H1 (cell line): ENCODE measurements around the gene TCFL5. TPM values are rescaled to one million over a fixed set of nuclear protein-coding genes. Genes with fewer than 3 reads are reported as not detected.
A peak's percentile ranks its signal among the peaks of the same experiment; 100 is the strongest.

Experiments used
- CTCF ChIA-PET: fragments of 300-600 bp; sonication (Branson Sonifier 250); formaldehyde crosslinking; loops from one replicate; lab custom pipeline; 2021; ENCODE audit not compliant: partially characterized antibody; lab: Charles Lee
- POLR2A ChIA-PET: fragments of 300-600 bp; sonication (Branson Sonifier 250); formaldehyde crosslinking; loops from one replicate; lab custom pipeline; 2021; ENCODE audit warnings: inconsistent platforms; ENCODE audit not compliant: partially characterized antibody; lab: Charles Lee
- DNase-seq, 2 experiments: peaks; one replicate each; pipeline versions ENCODE4 v3.0.0 to v3.0.0-alpha.2; 2010 to 2022; ENCODE audit warnings: low spot score in 2 of 2, low read depth in 1 of 2, mixed read lengths in 1 of 2
- FAIRE-seq: peaks from 2 replicates; lab custom pipeline; 2011; peaks lifted over from hg19 to GRCh38; lab: Jason Lieb, UNC
- H2AFZ ChIP-seq: 2 replicates; pipeline ENCODE4 v1.8.1; 2012; ENCODE audit warnings: low read length, inconsistent platforms
- H2AK5ac ChIP-seq: 2 replicates; pipeline ENCODE4 v1.6.1; 2013; ENCODE audit warnings: low read depth, low read length
- H2BK120ac ChIP-seq: replicated peaks from 2 replicates; pipeline ENCODE3; 2013; ENCODE audit warnings: low read depth, low read length, inconsistent platforms
- H2BK12ac ChIP-seq: 2 replicates; pipeline ENCODE4 v1.6.1; 2013; ENCODE audit warnings: low read depth, low read length
- H2BK15ac ChIP-seq: 2 replicates; pipeline ENCODE4 v1.6.1; 2013; ENCODE audit warnings: low read length
- H2BK20ac ChIP-seq: 2 replicates; pipeline ENCODE4 v1.6.1; 2013; ENCODE audit warnings: low read length
- H2BK5ac ChIP-seq: 2 replicates; pipeline ENCODE4 v1.6.1; 2013; ENCODE audit warnings: low read depth, low read length
- H3K14ac ChIP-seq: 2 replicates; pipeline ENCODE4 v1.6.1; 2013; ENCODE audit warnings: inconsistent platforms; ENCODE audit not compliant: insufficient read length
- H3K18ac ChIP-seq: 2 replicates; pipeline ENCODE4 v1.6.1; 2013; ENCODE audit warnings: low read length; ENCODE audit errors: extremely low read depth
- H3K23ac ChIP-seq: 2 replicates; pipeline ENCODE4 v1.6.1; 2013; ENCODE audit warnings: inconsistent platforms; ENCODE audit not compliant: insufficient read length
- H3K23me2 ChIP-seq: 2 replicates; pipeline ENCODE4 v1.6.1; 2013; ENCODE audit warnings: low read depth, low read length
- H3K27ac ChIP-seq: 2 replicates; pipeline ENCODE4 v1.6.1; 2011; ENCODE audit warnings: low read depth, low read length, inconsistent platforms
- H3K27me3 ChIP-seq, 4 experiments: replicated peaks in 1 of 4; 1 replicate in 1 of 4; 2 replicates in 3 of 4; pipeline versions ENCODE4 v1.6.1 to v1.8.1; 2011 to 2013; ENCODE audit warnings: low read length in 3 of 4, mild to moderate bottlenecking in 3 of 4, inconsistent platforms in 2 of 4, mixed read lengths in 2 of 4, moderate library complexity in 1 of 4; ENCODE audit not compliant: control insufficient read depth in 3 of 4, insufficient read depth in 3 of 4; ENCODE audit errors: extremely low read depth in 1 of 4
- H3K36me3 ChIP-seq, 4 experiments: 2 replicates each; pipeline versions ENCODE4 v1.6.1 to v1.8.1; 2011 to 2013; ENCODE audit warnings: mild to moderate bottlenecking in 4 of 4, low read length in 3 of 4, moderate library complexity in 2 of 4, control low read depth in 1 of 4, inconsistent platforms in 1 of 4; ENCODE audit not compliant: insufficient read depth in 4 of 4, control insufficient read depth in 2 of 4
- H3K4ac ChIP-seq: replicated peaks from 2 replicates; pipeline ENCODE3; 2013; ENCODE audit warnings: low read length, low read depth, mixed read lengths, inconsistent platforms; ENCODE audit not compliant: insufficient read length
- H3K4me1 ChIP-seq, 4 experiments: replicated peaks in 1 of 4; 1 replicate in 1 of 4; 2 replicates in 3 of 4; pipeline versions ENCODE4 v1.6.1 to v1.8.1; 2011 to 2013; ENCODE audit warnings: low read length in 3 of 4, inconsistent platforms in 2 of 4, mixed read lengths in 1 of 4; ENCODE audit not compliant: insufficient read depth in 4 of 4, control insufficient read depth in 3 of 4
- H3K4me2 ChIP-seq, 2 experiments: 2 replicates each; pipeline versions ENCODE4 v1.6.1 to v1.8.1; 2011 to 2013; ENCODE audit warnings: low read depth in 2 of 2, low read length in 2 of 2, control low read depth in 1 of 2, inconsistent platforms in 1 of 2, mild to moderate bottlenecking in 1 of 2; ENCODE audit not compliant: insufficient read depth in 1 of 2
- H3K4me3 ChIP-seq, 4 experiments: fragments of 200-600, 300-600 bp in 1 of 4; sonication (generic), shearing (Covaris generic), sonication (Bioruptor Twin) in 1 of 4; 2 replicates each; pipeline versions ENCODE4 v1.5.1 to v1.8.1; 2011 to 2016; ENCODE audit warnings: low read length in 4 of 4, low read depth in 3 of 4, control low read depth in 2 of 4, inconsistent platforms in 2 of 4, mild to moderate bottlenecking in 2 of 4, mixed read lengths in 1 of 4, moderate library complexity in 1 of 4; ENCODE audit not compliant: insufficient read depth in 2 of 4; ENCODE audit errors: extremely low read depth in 1 of 4
- H3K56ac ChIP-seq: replicated peaks from 2 replicates; pipeline ENCODE3; 2013; ENCODE audit warnings: low read depth, mild to moderate bottlenecking, mixed read lengths, low read length, inconsistent platforms; ENCODE audit not compliant: insufficient read length
- H3K79me1 ChIP-seq: 2 replicates; pipeline ENCODE4 v1.6.1; 2013; ENCODE audit warnings: low read depth, low read length, control low read depth
- H3K79me2 ChIP-seq, 2 experiments: 2 replicates each; pipeline versions ENCODE4 v1.6.1 to v1.8.1; 2012 to 2013; ENCODE audit warnings: low read length in 2 of 2, mild to moderate bottlenecking in 2 of 2, inconsistent platforms in 1 of 2; ENCODE audit not compliant: insufficient read depth in 2 of 2, control insufficient read depth in 1 of 2
- H3K9ac ChIP-seq, 4 experiments: replicated peaks in 1 of 4; 1 replicate in 1 of 4; 2 replicates in 3 of 4; pipeline versions ENCODE4 v1.6.1 to v1.8.1; 2011 to 2013; ENCODE audit warnings: low read depth in 3 of 4, low read length in 3 of 4, control low read depth in 2 of 4, mild to moderate bottlenecking in 2 of 4, moderate library complexity in 2 of 4, inconsistent platforms in 1 of 4; ENCODE audit errors: extremely low read depth in 1 of 4
- H3K9me3 ChIP-seq, 2 experiments: 2 replicates each; pipeline versions ENCODE4 v1.6.1 to v1.8.1; 2012 to 2013; ENCODE audit warnings: mild to moderate bottlenecking in 2 of 2, moderate library complexity in 2 of 2, control low read depth in 1 of 2, inconsistent platforms in 1 of 2, low read depth in 1 of 2, low read length in 1 of 2, mixed read lengths in 1 of 2; ENCODE audit not compliant: insufficient read depth in 2 of 2
- H4K20me1 ChIP-seq, 2 experiments: replicated peaks in 1 of 2; 2 replicates each; pipeline versions ENCODE3 to v1.8.1; 2011 to 2013; ENCODE audit warnings: inconsistent platforms in 2 of 2, low read length in 2 of 2, mild to moderate bottlenecking in 1 of 2; ENCODE audit not compliant: insufficient read depth in 2 of 2, control insufficient read depth in 1 of 2
- H4K5ac ChIP-seq: 2 replicates; pipeline ENCODE4 v1.6.1; 2013; ENCODE audit warnings: low read length, low read depth, mixed read lengths, inconsistent platforms; ENCODE audit not compliant: insufficient read length
- H4K8ac ChIP-seq: 2 replicates; pipeline ENCODE4 v1.8.0; 2013; ENCODE audit warnings: mild to moderate bottlenecking, moderate library complexity, low read length, inconsistent platforms; ENCODE audit not compliant: insufficient read depth; ENCODE audit errors: extremely low read depth
- H4K91ac ChIP-seq: replicated peaks from 2 replicates; pipeline ENCODE3; 2013; ENCODE audit warnings: low read length, mixed read lengths, inconsistent platforms; ENCODE audit not compliant: insufficient read length
- BRCA1 ChIP-seq: IDR thresholded peaks from 2 replicates; pipeline ENCODE4 v1.6.1; 2012; ENCODE audit warnings: low read depth, low read length, improper control_type of control experiment
- CEBPB ChIP-seq: IDR thresholded peaks from 2 replicates; pipeline ENCODE4 v1.6.1; 2012; ENCODE audit warnings: low read depth, low read length
- JUN ChIP-seq: IDR thresholded peaks from 2 replicates; pipeline ENCODE4 v1.6.1; 2011; ENCODE audit warnings: low read depth, mild to moderate bottlenecking, improper control_type of control experiment, low read length
- KDM4A ChIP-seq: IDR thresholded peaks from one replicate; pipeline ENCODE4 v1.7.1; 2012; ENCODE audit warnings: low read depth, mild to moderate bottlenecking, moderate library complexity, low read length, inconsistent platforms; ENCODE audit not compliant: severe bottlenecking
- KDM5A ChIP-seq: fragments of 200-600 bp; IDR thresholded peaks from 2 replicates; pipeline ENCODE4 v1.7.1; 2012; ENCODE audit warnings: mild to moderate bottlenecking, low read length, inconsistent platforms, mixed read lengths
- RAD21 ChIP-seq, 2 experiments: IDR thresholded peaks in 1 of 2; conservative IDR thresholded peaks in 1 of 2; 2 replicates each; pipeline ENCODE4 v1.6.1; 2011; ENCODE audit warnings: low read depth in 2 of 2, low read length in 2 of 2, improper control_type of control experiment in 1 of 2, inconsistent platforms in 1 of 2, mild to moderate bottlenecking in 1 of 2, moderate library complexity in 1 of 2
- SP4 ChIP-seq: IDR thresholded peaks from 2 replicates; pipeline ENCODE4 v1.6.1; 2012; ENCODE audit warnings: low read length, inconsistent platforms
- YY1 ChIP-seq: IDR thresholded peaks from 2 replicates; pipeline ENCODE4 v1.6.1; 2011; ENCODE audit warnings: low read depth, mild to moderate bottlenecking, low read length
- ZNF274 ChIP-seq: IDR thresholded peaks from 2 replicates; pipeline ENCODE4 v1.7.0; 2012; ENCODE audit warnings: low read length, borderline replicate concordance; ENCODE audit errors: extremely low read depth
- WGBS, 2 experiments: shearing (Covaris generic) in 1 of 2; methylation state at CpG; one replicate each; pipeline versions ENCODE4 v1.1.6 to v1.1.7; 2013 to 2015; ENCODE audit warnings: low lambda C conversion rate in 2 of 2, mixed read lengths in 2 of 2, inconsistent platforms in 1 of 2, low coverage in 1 of 2, missing lambda C conversion rate in 1 of 2; ENCODE audit not compliant: insufficient replicate concordance in 2 of 2, insufficient coverage in 1 of 2, insufficient read length in 1 of 2; ENCODE audit errors: extremely low coverage in 1 of 2, missing lambda C conversion rate in 1 of 2; 5-methylcytosine and 5-hydroxymethylcytosine counted together
- polyA plus RNA-seq, 7 experiments: library from polyadenylated mRNA; depleted of rRNA in 3 of 7; stranded (reverse) in 5 of 7; unstranded in 2 of 7; fragments of >200 nt in 5 of 7; fragments of 200-250 nt in 2 of 7; gene quantifications; 1 replicate in 5 of 7; 2 replicates in 1 of 7; 4 replicates in 1 of 7; pipeline versions ENCODE4 v1.2.1 to v1.2.3, GENCODE V29; 2011 to 2013; ENCODE audit warnings: missing spikeins in 2 of 7, mixed read lengths in 2 of 7
- total RNA-seq: library from RNA; stranded (reverse); fragmentation: NEBNext Ultra II Directional; extraction: Animal tissue kit (Norgen Biotek cat#: 25700); gene quantifications from 2 replicates; pipeline ENCODE4 v1.2.1, GENCODE V29; 2021
- TF ChIP-seq, protein P1 (sequence below): IDR thresholded peaks from 2 replicates; pipeline ENCODE4 v1.6.1; 2012; ENCODE audit warnings: inconsistent platforms
- TF ChIP-seq, protein P2 (sequence below): IDR thresholded peaks from 2 replicates; pipeline ENCODE4 v1.6.1; 2011; ENCODE audit warnings: low read length, improper control_type of control experiment

TCFL5 gene
- total and polyA plus RNA-seq, 2 of the 8 experiments (the other 6 are each of a cell fraction or from before 2014, with no cell fraction given): 6.2 to 15.0 TPM

- Histone ChIP-seq H3K4me1 (peaks cover 9 to 18% (median 15%) of the 10 kb centered on the region in 4 experiments), H3K56ac (no peak overlapping the region), H3K36me3 (peaks cover 23 to 45% (median 31%) of the 10 kb centered on the region in 4 experiments), H4K20me1 (peaks cover 0 to 12% of the 10 kb centered on the region in 2 experiments), H2BK20ac (no peak overlapping the region), H4K8ac (no peak overlapping the region), H2BK15ac (no peak overlapping the region), H3K23me2 (no peaks in the 10 kb centered on the region), H3K4me3 (0 out of 8 replicates have a peak overlapping the region, but pooled peaks of 1 of the 4 experiments have one; percentile 17), H3K9ac (no peak overlapping the region), H4K5ac (no peak overlapping the region), H3K79me1 (peaks cover 4% of the 10 kb centered on the region; the same call in 1 of the 2 replicates), H2AK5ac (no peak overlapping the region), H3K23ac (no peak overlapping the region), H3K14ac (no peak overlapping the region), H3K9me3 (no peaks in the 10 kb centered on the region), H2BK120ac (no peak overlapping the region), H3K4ac (no peak overlapping the region), H2AFZ (no peak overlapping the region), H4K91ac (no peak overlapping the region), H3K79me2 (no peaks in the 10 kb centered on the region; a peak in 1 of 4 replicates), H3K27me3 (no peaks in the 10 kb centered on the region), H2BK12ac (no peak overlapping the region), H3K27ac (peak overlapping the region; percentile 55), H3K18ac (peak overlapping the region; percentile 28; the same call in 1 of the 2 replicates), H3K4me2 (peak overlapping the region; percentile 5 to 52; a peak in 3 of 4 replicates), H2BK5ac (no peak overlapping the region)
- POLR2A ChIA-PET: interaction anchor here (1.2 to 9.9 kb wide), 13 partner anchors 12 to 69 kb away, joined by 3 to 88 read pairs (median 11); partner anchors contain the start of genes DIDO1, GID8 and TCFL5
- FAIRE-seq (peak; percentile 55), DNase-seq (peak; percentile 51 to 88)
- CTCF ChIA-PET: interaction anchor here (0.6 to 5.8 kb wide), 34 partner anchors 8 to 151 kb away, joined by 3 to 56 read pairs (median 4); partner anchors contain the start of genes GID8 and TCFL5
- WGBS, 2 experiments: 35% methylated on average over 11 of the region's 11 CpGs; no CpG with 5 or more reads in 1 of the 2 experiments
- TF ChIP-seq KDM4A (no peak), BRCA1 (no peak), SP4 (no peak; the same call in 1 of the 2 replicates), RAD21 (IDR thresholded peaks at IDR 0.05 in 1 of 2, conservative IDR thresholded peaks at IDR 0.05 in 1 of 2; ENCODE audit: low read depth in 2 of 2, low read length in 2 of 2) (peak; percentile 67 to 78), CEBPB (no peak), JUN (no peak), YY1 (no peak), ZNF274 (no peak), KDM5A (no peak)
- TF ChIP-seq, protein P1, sequence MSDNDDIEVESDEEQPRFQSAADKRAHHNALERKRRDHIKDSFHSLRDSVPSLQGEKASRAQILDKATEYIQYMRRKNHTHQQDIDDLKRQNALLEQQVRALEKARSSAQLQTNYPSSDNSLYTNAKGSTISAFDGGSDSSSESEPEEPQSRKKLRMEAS: peak; percentile 66
- TF ChIP-seq, protein P2, sequence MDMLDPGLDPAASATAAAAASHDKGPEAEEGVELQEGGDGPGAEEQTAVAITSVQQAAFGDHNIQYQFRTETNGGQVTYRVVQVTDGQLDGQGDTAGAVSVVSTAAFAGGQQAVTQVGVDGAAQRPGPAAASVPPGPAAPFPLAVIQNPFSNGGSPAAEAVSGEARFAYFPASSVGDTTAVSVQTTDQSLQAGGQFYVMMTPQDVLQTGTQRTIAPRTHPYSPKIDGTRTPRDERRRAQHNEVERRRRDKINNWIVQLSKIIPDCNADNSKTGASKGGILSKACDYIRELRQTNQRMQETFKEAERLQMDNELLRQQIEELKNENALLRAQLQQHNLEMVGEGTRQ: no peak
These were observed 38.5 kb upstream of the TCFL5 start for GRCh38 chr20:62900052-62900691.
